ENCODE data around the gene C1orf50. TPM values are rescaled to one million over a fixed set of nuclear protein-coding genes. Genes with fewer than 3 reads are reported as not detected.
A peak's percentile ranks its signal among the peaks of the same experiment; 100 is the strongest.

Gene C1orf50
- polyA plus RNA-seq, 4 donors, result 8.4 to 15.2 (median 12.6) TPM

GRCh38 chr1:42757892-42758275, 9.2 kb upstream of the C1orf50 start:
- no peak for DNase-seq (ENCODE audit: low read depth in 4 of 4, low spot score in 2 of 4)

DNA sequence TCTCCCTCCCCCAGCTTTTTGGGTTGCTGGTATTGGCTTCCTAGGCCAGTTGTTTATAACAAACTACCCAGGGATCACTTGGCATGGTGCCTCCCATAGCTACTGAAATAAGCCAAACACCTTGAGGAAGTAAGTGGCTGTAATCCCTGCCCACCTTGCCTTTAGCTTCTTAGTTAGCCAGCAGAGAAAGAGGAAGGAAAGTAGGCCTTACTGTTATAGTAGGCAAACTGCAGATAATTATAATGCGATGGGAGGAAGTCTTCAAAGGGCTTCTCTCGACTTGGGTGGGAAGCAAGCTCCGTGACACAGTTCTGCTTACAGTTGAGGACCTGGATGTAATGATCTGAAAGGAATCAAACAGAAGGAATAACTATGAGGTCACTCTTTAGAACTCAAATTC, 8.4 kb upstream of the C1orf50 start:
- no peak for DNase-seq (ENCODE audit: low read depth in 4 of 4, low spot score in 2 of 4)

- no peak for DNase-seq (ENCODE audit: low read depth in 4 of 4, low spot score in 2 of 4)
These were observed 7.9 kb upstream of the C1orf50 start for GRCh38 chr1:42759114-42759513.

DNA sequence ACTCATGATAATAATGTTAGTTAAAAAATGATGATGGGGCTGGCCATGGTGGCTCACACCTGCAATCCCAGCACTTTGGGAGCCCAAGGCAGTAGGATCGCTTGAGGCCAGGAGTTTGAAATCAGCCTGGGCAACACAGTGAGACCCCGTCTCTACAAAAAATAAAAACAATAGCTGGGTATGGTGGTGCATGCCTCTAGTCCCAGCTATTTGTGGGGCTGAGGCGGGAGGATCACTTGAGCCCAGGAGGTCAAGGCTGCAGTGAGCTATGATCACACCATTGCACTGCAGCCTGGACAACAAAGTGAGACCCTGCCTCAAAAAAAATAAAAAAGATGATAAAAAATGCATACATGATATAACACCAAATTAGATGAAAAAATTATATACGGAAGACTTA, 5.5 kb upstream of the C1orf50 start:
- no peak for DNase-seq (ENCODE audit: low read depth in 4 of 4, low spot score in 2 of 4)

- no peak for DNase-seq (ENCODE audit: low read depth in 4 of 4, low spot score in 2 of 4)
These were observed 4.8 kb upstream of the C1orf50 start for GRCh38 chr1:42762269-42762668.

DNA sequence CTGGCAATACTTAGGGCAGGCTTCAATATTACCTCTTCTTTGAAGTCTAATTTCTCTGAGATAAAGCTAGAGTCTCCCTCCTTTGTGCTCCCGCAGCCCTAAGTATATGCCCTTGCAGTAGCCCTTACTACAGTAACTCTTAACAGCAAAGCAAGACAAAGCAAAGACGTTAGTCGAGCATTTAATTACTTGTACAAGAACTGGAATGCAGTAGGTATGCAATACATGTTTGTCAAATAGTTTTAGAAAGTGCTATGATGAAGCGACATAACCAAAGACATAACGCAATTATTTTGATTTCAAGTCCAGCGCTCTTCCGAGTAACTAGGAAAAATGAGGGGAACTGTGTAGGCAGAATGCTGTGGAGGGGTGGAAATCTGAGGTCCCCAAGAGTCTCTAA, 1.8 kb upstream of the C1orf50 start:
- DNase-seq (ENCODE audit: low read depth in 4 of 4, low spot score in 2 of 4), result no peak

- DNase-seq (ENCODE audit: low read depth in 4 of 4, low spot score in 2 of 4), result peak in 3 of 4 donors; percentile 25 to 69 (median 64)
These were observed 963 bp upstream of the C1orf50 start for GRCh38 chr1:42765832-42766740.

DNA sequence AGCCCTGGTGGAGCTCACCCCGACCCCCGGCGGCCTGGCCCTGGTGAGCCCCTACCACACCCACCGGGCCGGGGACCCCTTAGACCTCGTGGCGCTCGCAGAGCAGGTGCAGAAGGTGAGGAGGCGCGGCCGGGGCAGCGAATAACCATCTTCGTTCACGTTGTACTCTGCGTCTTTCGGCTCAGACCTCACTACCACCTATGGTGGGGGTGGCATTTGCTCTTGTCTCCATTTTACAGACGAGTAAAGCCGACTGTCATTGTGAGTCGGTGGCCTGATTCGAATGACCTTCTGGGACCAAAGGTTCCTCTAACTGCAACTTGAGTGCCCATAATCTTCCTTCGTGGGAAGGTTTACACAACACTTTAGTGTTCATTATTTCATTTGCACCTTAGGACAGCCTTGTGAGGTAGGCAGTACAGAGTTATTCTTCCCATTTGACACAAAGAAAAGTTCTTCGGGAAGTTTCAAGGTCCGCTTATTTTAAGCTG, 506 bp downstream of the C1orf50 start:
- peak in 1 of 4 donors; percentile 41 for DNase-seq (ENCODE audit: low read depth in 4 of 4, low spot score in 2 of 4)

GRCh38 chr1:42768172-42768571, 1.1 kb downstream of the C1orf50 start:
- DNase-seq (ENCODE audit: low read depth in 4 of 4, low spot score in 2 of 4), result no peak

DNA sequence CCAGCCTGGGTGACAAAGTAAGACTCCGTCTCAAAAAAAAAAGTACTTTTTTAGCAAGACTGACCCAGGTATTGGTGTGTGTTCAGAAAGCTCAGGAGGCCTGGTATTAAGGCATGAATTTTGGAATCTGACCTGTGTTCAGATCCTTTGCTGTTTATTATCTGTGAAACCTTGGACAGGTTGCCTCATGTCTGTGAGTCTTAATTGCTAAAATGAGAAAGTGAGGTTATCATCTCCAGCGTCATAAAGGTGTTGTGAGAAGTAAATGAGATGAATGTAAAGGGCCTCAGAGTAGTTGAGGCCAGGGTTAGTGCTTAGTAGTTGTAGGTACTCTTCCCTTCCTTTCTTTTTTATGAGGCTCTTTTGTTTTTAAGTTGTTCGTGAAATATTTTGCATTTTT, 2.8 kb downstream of the C1orf50 start:
- DNase-seq (ENCODE audit: low read depth in 4 of 4, low spot score in 2 of 4), result no peak

DNA sequence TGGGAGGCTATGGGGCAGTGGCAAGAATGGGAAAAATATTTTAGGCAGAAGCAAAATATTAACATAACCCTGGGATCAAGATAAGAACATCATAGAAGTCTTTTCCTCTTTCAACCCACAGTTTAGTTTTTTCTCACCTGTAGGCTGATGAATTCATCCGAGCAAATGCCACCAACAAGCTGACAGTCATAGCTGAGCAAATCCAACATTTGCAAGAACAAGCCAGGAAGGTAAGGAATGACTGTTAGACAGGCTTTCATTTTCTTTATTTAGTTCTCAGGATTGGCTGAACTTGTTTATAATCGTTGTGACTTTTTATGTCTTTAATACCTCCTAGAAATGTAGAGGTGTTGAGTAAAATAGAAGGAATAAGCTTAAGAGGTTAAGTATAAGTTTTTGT, 6.4 kb downstream of the C1orf50 start:
- no peak for DNase-seq (ENCODE audit: low read depth in 4 of 4, low spot score in 2 of 4)

DNA sequence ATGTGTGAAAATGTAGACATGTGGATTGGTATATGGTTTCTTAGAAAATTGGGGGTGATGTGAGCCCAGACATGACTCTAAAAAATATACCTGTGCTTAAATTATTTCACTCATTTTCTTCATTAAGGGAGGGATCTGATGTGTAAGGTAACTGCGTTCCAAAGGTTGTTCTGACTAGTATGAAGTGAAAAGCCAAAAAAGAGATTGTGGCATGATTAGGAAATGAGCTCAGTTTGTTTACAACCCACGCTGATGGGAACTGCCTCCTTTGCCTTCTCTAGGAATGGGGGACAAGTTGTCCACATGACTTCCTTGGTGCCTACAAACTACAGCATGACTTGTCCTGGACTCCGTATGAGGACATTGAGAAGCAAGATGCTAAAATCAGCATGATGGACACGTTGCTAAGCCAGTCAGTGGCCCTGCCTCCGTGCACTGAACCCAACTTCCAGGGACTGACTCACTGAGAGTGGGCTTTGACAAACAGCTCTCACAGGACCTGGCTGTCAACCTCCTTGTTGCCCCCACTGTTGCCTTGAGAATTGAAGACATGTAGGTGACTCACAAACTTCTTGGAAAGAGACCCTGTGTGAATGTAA, 8.0 kb downstream of the C1orf50 start:
- no peak for DNase-seq (ENCODE audit: low read depth in 4 of 4, low spot score in 2 of 4)

DNA sequence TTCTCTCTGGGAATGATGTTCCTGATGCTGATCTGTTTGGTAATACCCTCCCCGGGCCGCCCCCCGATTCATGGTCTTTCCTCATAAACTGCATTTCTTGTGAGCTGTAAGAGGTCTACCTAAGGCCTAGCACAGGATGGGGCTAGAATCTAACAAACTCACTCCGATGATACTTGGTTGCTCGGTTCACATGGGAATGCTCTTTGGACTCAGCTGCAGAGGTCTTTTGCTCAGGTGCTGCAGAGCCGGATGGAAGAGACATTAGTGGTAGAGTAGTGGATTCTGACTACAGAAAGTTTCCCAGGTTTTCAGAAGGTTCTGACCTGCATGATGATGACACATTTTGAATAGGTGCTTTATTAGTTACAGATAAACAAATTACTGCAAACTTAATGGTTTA, 9.5 kb downstream of the C1orf50 start:
- no peak for DNase-seq (ENCODE audit: low read depth in 4 of 4, low spot score in 2 of 4)

DNA sequence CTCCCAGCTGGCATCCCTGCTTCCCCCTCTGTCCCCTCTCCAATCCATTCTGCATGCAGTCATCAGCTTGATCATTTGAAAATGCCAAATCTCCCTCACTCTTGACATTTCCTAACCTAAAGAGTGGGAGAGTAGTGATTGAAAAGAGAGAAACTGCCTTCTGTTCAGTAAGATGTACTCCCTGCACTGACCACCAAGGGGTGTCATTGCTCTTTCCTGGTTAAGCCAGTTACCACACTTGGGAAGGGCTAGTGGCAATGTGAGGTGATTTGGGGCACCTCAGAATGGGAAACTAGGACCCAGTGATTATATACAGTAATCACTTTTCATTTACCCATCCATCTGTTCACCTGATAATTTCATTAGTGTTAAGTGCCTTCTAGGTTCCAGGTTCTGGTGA, 10.8 kb downstream of the C1orf50 start:
- no peak for DNase-seq (ENCODE audit: low read depth in 4 of 4, low spot score in 2 of 4)

- no peak for DNase-seq (ENCODE audit: low read depth in 4 of 4, low spot score in 2 of 4)
These were observed 12.7 kb downstream of the C1orf50 start for GRCh38 chr1:42779725-42780124.

DNA sequence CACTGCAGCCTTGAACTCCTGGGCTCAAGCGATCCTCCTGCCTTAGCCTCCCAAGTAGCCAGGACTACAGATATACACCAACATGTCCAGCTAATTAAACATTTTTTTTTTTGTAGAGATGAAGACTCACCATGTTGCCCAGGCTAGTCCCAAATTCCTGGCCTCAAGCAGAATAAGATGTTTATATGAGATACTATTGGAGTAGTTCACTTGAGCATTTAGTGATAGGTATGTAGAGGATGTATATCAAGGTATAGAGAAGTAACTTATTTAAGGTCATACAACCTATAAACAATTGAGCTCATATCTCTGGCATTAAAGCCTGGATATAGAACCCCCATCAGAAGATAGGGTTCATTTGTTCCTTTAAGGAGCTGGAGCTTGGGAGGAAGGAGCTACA, 13.1 kb downstream of the C1orf50 start:
- DNase-seq (ENCODE audit: low read depth in 4 of 4, low spot score in 2 of 4), result no peak

DNA sequence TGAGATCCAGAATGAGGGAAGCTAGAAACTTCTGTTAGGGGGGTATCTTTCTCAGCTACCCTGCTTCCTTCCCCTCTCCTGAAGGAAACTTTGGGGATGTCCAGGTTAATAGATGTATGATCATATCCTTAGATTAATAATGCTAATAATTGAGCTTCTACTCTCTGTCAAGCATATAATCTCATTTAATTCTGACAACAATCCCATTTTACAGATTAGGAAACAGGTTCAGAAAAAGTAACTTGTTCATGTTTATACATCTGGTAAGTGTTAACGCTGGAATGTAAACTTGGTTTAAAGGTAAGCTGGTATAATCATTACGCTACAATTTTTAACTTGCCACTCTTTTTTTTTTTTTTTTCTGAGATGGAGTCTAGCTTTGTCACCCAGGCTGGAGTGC, 16.0 kb downstream of the C1orf50 start:
- no peak for DNase-seq (ENCODE audit: low read depth in 4 of 4, low spot score in 2 of 4)

GRCh38 chr1:42784547-42784945, 17.5 kb downstream of the C1orf50 start:
- DNase-seq (ENCODE audit: low read depth in 4 of 4, low spot score in 2 of 4), result no peak

DNA sequence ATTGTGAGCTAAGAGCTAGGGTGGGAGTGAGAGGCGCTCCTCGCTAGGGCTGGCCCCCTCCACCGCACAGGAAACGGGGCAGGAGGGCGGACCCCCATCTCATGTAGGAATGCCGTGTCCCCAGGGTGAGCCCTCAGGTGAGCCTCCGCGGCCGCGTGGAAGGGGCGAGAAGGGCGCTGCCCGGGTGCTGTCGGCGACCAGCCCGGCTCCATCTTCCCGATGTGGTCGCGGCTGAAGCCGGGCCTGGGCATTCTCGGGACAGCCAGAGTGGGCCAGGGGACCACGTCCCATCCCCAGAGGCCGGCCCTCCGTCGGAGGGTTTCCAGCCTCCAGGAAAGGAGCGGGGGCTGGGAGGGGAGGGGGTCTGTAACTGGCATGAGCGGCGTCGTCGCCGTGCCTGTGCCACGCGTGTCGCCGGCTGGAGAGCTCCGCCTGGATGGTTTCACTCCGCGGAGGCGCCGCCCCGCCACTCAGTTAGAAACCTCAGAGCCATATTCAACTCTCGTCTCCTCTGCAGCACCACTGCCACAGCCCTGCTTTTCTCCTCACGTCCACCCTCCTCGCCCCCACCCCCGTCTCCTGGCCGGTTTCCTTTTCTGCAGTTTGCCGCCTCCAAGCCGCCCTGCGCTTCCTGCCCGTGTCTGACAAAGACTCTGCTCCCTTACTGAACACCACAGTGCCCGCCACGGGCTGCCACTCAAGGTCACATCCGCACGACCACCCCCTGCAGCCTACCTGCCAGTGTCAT, 18.1 kb downstream of the C1orf50 start, which contains the start of gene TMEM269:
Gene TMEM269, plus strand, starts transcription at position 46 of the 748 bp plus-strand sequence. CDS start 4,903 bp downstream, outside the sequence.
- peak in 1 of 4 donors; percentile 9 for DNase-seq (ENCODE audit: low read depth in 4 of 4, low spot score in 2 of 4)

DNA sequence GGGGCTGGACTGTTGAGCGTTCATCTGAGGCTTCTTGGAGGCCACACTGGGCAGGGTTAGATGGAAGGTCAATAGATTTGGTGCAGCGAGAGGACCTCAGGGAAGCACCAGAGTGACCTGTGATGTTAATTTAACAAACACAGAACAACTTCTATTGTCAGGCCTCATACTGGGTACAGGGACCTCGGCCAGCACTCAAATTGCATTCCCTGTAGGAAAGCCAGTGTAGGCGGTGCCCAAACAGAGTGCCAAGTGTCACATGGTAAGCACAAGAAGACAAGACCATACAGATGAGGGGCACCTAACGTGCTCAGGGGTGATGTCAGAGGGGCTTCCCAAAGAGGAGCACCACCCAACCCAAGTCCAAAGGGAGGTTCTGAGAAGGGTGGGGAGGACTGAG, 19.0 kb downstream of the C1orf50 start:
- DNase-seq (ENCODE audit: low read depth in 4 of 4, low spot score in 2 of 4), result no peak

GRCh38 chr1:42788021-42788420, 21.0 kb downstream of the C1orf50 start:
- no peak for DNase-seq (ENCODE audit: low read depth in 4 of 4, low spot score in 2 of 4)
